GM18868 (cell line): ENCODE measurements around the gene SPANXN2.
"Not testable (repeated sequence)": the region's sequence is repeated elsewhere in the genome, so short reads cannot be mapped to it uniquely, and the experiment has no call there.

ENCODE experiments used
- ATAC-seq: cut with Tn5 transposase; IDR thresholded peaks from one replicate; pipeline ENCODE4 v1.9.1; 2021; ENCODE audit warnings: mild to moderate bottlenecking, moderate library complexity; ENCODE audit not compliant: unreplicated experiment

Gene SPANXN2

GRCh38 chrX:143720652-143721051 lies at the start of gene SPANXN2:
SPANXN2 (minus strand) TSS chrX:143720752; CDS start chrX:143720668, 84 bp downstream.
- not testable (repeated sequence) for ATAC-seq

GRCh38 chrX:143768976-143769375 lies 48.4 kb upstream of the SPANXN2 start:
- no peak for ATAC-seq

- not testable (repeated sequence) for ATAC-seq
Observed at GRCh38 chrX:143767789-143768188, 47.2 kb upstream of the SPANXN2 start.

GRCh38 chrX:143757887-143758286 lies 37.3 kb upstream of the SPANXN2 start:
- ATAC-seq: no peak

GRCh38 chrX:143757375-143757774 lies 36.8 kb upstream of the SPANXN2 start:
- ATAC-seq: no peak

- ATAC-seq: no peak
Observed at GRCh38 chrX:143754183-143754582, 33.6 kb upstream of the SPANXN2 start.

GRCh38 chrX:143733866-143734265 lies 13.3 kb upstream of the SPANXN2 start:
- ATAC-seq: no peak

GRCh38 chrX:143726296-143726695 lies 5.7 kb upstream of the SPANXN2 start:
- no peak for ATAC-seq

GRCh38 chrX:143701460-143701859 lies 19.1 kb downstream of the SPANXN2 start:
- ATAC-seq: no peak

- no peak for ATAC-seq
Observed at GRCh38 chrX:143694885-143695284, 25.7 kb downstream of the SPANXN2 start.

GRCh38 chrX:143683486-143683885 lies 37.1 kb downstream of the SPANXN2 start:
- ATAC-seq: no peak

- ATAC-seq: no peak
Observed at GRCh38 chrX:143674926-143675325, 45.6 kb downstream of the SPANXN2 start.

- no peak for ATAC-seq
Observed at GRCh38 chrX:143669395-143669794, 51.2 kb downstream of the SPANXN2 start.

- ATAC-seq: no peak
Observed at GRCh38 chrX:143664302-143664701, 56.2 kb downstream of the SPANXN2 start.

- no peak for ATAC-seq
Observed at GRCh38 chrX:143663755-143664154, 56.8 kb downstream of the SPANXN2 start.
